Measurements from ENCODE around the gene LRRC10B.
"Not testable (repeated sequence)": the region's sequence is repeated elsewhere in the genome, so short reads cannot be mapped to it uniquely, and the experiment has no call there.

LRRC10B gene

DNA sequence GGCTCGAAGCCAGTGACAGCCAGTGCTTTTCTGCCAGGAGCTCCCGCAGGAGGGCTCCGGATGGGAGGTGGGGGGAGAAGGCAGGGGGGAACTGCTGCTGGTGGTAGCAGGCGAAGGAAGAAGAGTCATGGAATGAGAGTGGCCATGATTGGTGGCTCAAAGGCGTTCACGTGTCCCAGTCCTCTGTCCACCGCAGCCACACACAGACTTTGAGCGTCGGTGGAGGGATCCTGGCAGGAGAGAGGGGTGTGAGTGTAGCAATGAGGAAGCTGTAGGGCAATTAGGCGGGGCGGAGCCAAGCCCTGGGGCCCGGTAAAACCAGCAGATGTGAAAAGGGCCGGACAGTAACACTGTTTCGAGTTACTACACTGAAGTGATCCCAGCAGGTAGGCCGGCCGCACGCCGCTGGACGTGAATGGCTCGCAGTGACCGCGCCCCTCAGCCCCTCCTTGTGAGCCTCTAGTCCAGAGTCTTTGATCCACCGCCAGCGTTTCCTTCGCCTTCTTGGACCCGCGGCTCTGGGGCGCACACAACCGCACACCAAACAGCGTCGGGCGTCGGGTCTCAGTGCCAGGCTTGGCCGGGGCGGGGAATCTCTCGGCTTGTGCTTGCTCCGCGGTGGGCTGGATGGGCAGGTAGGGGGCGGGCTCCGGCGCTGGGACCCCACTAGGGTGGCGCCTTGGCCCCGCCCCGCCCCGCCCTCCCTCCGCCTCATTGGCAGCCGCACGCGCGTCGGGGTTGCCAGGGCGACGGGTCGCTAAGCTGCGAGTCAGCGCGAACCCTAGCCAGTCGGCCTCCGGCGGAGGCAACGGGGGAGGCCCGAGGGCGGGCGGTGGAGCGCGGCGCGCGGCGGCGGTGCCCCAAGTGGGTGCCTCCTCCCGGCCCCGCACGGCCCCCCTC, at the start of gene LRRC10B:
Gene LRRC10B, plus strand, starts transcription at position 788 of the 900 bp plus-strand sequence. CDS start 250 bp downstream, outside the sequence.
- ChIA-PET POLR2A (no interaction called here), CTCF (interaction anchor here (0.8 to 8.4 kb wide), 12 partner anchors 11 to 130 kb away, joined by 3 to 107 read pairs (median 4); a partner anchor contains a TSS)
- peak within 1 kb of the TSS; percentile 24 for H3K4me3 ChIP-seq (ENCODE audit: low read depth, low read length)
- no peak for DNase-seq (ENCODE audit: low read depth, low spot score)
- TF ChIP-seq CTCF (IDR thresholded peaks at IDR 0.05; ENCODE audit: insufficient read depth, low read length, missing control alignments): no peak

DNA sequence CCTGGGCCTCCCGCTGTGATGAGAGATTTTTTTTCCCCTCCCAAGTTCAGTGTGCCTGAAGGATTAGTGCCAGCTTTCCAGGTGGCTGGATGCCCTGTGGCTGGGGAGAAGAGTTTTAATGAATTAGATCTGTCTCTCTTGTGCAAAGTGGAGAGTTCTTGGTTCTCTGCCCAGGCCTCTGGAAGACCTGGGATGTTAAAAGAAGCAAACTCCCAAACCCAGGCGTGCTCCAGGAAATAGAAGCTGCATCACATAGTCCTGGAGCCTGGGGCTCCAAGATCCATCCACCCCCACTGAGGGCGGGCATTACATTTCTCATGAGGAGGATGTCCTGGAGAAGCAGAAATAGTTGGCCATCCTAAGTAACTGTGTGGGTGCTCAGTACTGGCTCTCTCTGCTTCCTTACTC, 48.1 kb upstream of the LRRC10B start:
- POLR2A ChIA-PET: no interaction called here
- H3K4me3 ChIP-seq (ENCODE audit: low read depth, low read length): no peak overlapping the region
- no peak for TF ChIP-seq CTCF (IDR thresholded peaks at IDR 0.05; ENCODE audit: insufficient read depth, low read length, missing control alignments)
- CTCF ChIA-PET: interaction anchor here (0.9 to 9.5 kb wide), 5 partner anchors 12 to 57 kb away, joined by 3 to 106 read pairs (median 4); no protein-coding TSS in a partner anchor
- DNase-seq (ENCODE audit: low read depth, low spot score): no peak

DNA sequence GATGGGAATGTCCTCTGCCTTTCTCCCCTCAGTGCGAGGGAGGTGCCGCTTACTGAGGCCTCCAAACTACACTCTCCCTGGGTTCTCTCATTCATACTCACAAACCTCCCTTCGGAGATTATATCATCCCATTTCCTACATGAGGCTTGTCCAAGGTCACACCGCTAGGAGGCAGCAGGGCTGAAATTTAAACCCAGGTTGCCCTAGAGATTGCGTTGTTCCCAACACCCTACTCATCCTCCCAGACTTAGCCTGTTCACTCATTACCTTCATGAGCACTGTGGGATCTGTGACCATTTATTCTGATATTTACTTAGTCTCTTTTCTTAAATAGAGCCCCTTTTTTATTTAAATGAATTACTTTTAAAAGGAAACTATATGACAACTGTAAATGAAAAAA, 47.6 kb upstream of the LRRC10B start:
- DNase-seq (ENCODE audit: low read depth, low spot score): no peak
- TF ChIP-seq CTCF (IDR thresholded peaks at IDR 0.05; ENCODE audit: insufficient read depth, low read length, missing control alignments): no peak
- H3K4me3 ChIP-seq (ENCODE audit: low read depth, low read length): no peak overlapping the region
- POLR2A ChIA-PET: no interaction called here
- CTCF ChIA-PET: interaction anchor here (0.9 to 9.5 kb wide), 6 partner anchors 8 to 178 kb away, joined by 3 to 106 read pairs (median 5); no protein-coding TSS in a partner anchor

GRCh38 chr11:61467602-61468001, 40.9 kb upstream of the LRRC10B start:
- DNase-seq (ENCODE audit: low read depth, low spot score); H3K4me3 ChIP-seq (ENCODE audit: low read depth, low read length); POLR2A ChIA-PET: not testable (repeated sequence)
- CTCF ChIA-PET: interaction anchor here (0.6 to 9.2 kb wide), 6 partner anchors 9 to 170 kb away, joined by 3 to 62 read pairs (median 10); no protein-coding TSS in a partner anchor

DNA sequence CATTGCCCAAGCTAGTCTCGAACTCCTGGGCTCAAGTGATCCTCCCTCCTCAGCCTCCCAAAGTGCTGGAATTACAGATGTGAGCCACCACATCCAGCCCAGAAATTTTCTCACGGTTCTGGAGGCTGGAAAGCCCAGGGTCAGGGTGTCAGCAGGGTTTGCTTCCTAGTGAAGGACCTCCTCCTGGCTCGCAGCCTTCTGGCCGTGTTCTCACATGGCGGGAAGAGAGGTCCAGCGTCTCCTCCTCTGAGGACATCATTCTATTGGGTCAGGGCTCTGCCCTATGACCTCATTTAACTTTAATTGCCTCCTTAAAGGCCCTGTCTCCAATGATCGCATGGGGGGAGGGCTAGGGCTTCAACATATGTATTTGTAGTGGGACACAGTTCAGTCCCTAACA, 40.5 kb upstream of the LRRC10B start:
- no peak for DNase-seq (ENCODE audit: low read depth, low spot score)
- no peak overlapping the region for H3K4me3 ChIP-seq (ENCODE audit: low read depth, low read length)
- CTCF ChIA-PET: interaction anchor here (0.7 to 9.2 kb wide), 7 partner anchors 9 to 170 kb away, joined by 3 to 62 read pairs (median 7); no protein-coding TSS in a partner anchor
- POLR2A ChIA-PET: no interaction called here
- TF ChIP-seq CTCF (IDR thresholded peaks at IDR 0.05; ENCODE audit: insufficient read depth, low read length, missing control alignments): no peak

DNA sequence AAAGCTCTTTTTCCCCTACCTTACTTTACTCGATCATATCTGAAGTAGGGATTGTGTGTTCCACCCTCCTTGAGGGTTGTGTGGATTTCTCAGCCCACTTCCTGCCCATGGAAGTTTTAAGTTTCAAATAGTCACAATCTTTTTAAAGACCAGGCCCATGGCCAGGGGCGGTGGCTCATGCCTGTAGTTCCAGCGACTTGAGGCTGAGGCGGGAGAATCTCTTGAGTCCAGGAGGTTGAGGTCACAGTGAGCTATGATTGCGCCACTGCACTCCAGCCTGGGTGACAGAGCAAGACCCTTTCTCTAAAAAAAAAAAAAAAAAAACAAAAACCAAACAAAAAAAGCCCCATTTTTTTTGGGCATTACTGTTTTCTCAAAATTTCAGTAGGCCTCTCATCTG, 36.3 kb upstream of the LRRC10B start:
- DNase-seq (ENCODE audit: low read depth, low spot score): no peak
- CTCF ChIA-PET: interaction anchor here (0.6 to 13.6 kb wide), 13 partner anchors 10 to 276 kb away, joined by 3 to 220 read pairs (median 9); partner anchors contain the start of gene LRRC10B
- POLR2A ChIA-PET: no interaction called here
- TF ChIP-seq CTCF (IDR thresholded peaks at IDR 0.05; ENCODE audit: insufficient read depth, low read length, missing control alignments): no peak
- H3K4me3 ChIP-seq (ENCODE audit: low read depth, low read length): no peak overlapping the region
